ENCODE data around the gene IGSF3.

The IGSF3 gene

DNA sequence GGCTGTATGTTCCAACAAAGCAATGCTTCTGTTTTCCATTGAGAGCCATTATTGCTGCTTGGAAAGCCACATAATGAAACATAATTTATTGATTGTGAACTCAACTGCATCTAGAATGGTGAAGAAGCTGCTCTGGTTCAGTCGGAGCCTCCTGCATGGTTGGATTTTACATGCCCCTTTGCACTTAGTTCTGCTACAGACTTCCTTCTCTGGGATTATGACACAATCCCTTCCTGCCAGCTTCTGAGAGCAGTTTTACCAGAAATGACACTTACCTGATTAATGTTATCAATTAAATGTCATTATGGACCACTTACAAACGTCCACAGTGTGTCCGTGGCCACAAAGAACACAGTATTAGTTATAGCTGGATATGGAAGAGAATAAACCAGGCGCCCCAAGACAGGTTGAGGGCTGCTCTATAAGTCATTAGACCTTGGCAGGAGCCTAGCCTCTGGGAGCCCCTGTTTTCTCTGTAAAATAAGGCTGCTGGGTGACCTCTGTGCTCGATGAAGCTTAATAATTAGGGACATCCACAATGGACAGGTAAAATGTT lies 89.7 kb downstream of the IGSF3 start:
- DNase-seq (ENCODE audit: low read depth in 1 of 2, low spot score in 1 of 2): no peak
- H3K4me3 ChIP-seq (replicated peaks; ENCODE audit: insufficient read depth, low read length): no peak overlapping the region
- H3K27me3 ChIP-seq (ENCODE audit: insufficient read depth, poor library complexity, severe bottlenecking): no peaks in the 10 kb centered on the region
- TF ChIP-seq, protein P1, sequence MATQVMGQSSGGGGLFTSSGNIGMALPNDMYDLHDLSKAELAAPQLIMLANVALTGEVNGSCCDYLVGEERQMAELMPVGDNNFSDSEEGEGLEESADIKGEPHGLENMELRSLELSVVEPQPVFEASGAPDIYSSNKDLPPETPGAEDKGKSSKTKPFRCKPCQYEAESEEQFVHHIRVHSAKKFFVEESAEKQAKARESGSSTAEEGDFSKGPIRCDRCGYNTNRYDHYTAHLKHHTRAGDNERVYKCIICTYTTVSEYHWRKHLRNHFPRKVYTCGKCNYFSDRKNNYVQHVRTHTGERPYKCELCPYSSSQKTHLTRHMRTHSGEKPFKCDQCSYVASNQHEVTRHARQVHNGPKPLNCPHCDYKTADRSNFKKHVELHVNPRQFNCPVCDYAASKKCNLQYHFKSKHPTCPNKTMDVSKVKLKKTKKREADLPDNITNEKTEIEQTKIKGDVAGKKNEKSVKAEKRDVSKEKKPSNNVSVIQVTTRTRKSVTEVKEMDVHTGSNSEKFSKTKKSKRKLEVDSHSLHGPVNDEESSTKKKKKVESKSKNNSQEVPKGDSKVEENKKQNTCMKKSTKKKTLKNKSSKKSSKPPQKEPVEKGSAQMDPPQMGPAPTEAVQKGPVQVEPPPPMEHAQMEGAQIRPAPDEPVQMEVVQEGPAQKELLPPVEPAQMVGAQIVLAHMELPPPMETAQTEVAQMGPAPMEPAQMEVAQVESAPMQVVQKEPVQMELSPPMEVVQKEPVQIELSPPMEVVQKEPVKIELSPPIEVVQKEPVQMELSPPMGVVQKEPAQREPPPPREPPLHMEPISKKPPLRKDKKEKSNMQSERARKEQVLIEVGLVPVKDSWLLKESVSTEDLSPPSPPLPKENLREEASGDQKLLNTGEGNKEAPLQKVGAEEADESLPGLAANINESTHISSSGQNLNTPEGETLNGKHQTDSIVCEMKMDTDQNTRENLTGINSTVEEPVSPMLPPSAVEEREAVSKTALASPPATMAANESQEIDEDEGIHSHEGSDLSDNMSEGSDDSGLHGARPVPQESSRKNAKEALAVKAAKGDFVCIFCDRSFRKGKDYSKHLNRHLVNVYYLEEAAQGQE (IDR thresholded peaks at IDR 0.05; ENCODE audit: insufficient replicate concordance, low read depth): no peak
- TF ChIP-seq SPI1 (IDR thresholded peaks at IDR 0.05; ENCODE audit: borderline replicate concordance, low read depth): 0 out of 2 replicates have a peak, but pooled peaks have one; percentile 17
- TF ChIP-seq GABPA (IDR thresholded peaks at IDR 0.05; ENCODE audit: low read depth): no peak
- no peak overlapping the region for H3K27ac ChIP-seq (replicated peaks)

DNA sequence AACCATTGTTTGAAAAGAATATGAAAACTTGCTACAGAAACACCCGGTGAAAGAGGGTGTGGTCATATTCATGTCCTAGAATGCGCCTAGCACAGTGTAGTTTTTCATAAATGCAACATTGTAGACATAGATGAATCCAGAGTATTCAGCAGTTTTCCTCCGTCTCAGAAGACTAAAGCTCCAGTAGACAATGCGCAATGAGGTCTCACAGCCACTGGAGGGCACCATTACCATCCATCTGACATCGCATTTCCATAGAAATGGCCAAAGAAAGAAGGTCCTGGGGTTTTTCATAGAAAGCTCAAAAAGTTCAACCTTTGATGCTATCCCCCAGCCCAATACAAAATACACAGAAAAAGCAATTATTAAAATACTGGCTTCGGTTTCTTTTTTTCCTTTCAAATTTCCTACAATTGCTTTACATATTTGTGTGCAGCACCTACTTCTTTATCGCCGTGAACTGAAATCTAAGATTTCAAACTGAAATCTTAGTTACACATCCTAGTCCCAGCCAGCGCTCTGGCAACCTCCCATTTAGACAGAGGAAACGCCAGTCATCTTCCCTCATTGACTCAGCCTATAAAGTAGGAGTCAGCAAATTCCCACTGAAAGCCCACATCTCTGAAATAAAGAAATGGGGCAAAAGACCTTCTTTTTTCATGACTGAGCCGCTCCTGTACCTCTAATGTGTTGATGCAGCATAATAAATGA lies 92.8 kb downstream of the IGSF3 start:
- DNase-seq (ENCODE audit: low read depth in 1 of 2, low spot score in 1 of 2): peak in 1 of 2 experiments; percentile 61
- H3K27me3 ChIP-seq (ENCODE audit: insufficient read depth, poor library complexity, severe bottlenecking): no peaks in the 10 kb centered on the region
- TF ChIP-seq, protein P2, sequence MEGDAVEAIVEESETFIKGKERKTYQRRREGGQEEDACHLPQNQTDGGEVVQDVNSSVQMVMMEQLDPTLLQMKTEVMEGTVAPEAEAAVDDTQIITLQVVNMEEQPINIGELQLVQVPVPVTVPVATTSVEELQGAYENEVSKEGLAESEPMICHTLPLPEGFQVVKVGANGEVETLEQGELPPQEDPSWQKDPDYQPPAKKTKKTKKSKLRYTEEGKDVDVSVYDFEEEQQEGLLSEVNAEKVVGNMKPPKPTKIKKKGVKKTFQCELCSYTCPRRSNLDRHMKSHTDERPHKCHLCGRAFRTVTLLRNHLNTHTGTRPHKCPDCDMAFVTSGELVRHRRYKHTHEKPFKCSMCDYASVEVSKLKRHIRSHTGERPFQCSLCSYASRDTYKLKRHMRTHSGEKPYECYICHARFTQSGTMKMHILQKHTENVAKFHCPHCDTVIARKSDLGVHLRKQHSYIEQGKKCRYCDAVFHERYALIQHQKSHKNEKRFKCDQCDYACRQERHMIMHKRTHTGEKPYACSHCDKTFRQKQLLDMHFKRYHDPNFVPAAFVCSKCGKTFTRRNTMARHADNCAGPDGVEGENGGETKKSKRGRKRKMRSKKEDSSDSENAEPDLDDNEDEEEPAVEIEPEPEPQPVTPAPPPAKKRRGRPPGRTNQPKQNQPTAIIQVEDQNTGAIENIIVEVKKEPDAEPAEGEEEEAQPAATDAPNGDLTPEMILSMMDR (IDR thresholded peaks at IDR 0.05; ENCODE audit: insufficient read depth, low read length): peak; percentile 78
- TF ChIP-seq POLR2AphosphoS5 (IDR thresholded peaks at IDR 0.05; ENCODE audit: low read depth): no peak
- no peak overlapping the region for H3K27ac ChIP-seq (replicated peaks)
- no peak overlapping the region for H3K4me3 ChIP-seq (replicated peaks; ENCODE audit: insufficient read depth, low read length)

DNA sequence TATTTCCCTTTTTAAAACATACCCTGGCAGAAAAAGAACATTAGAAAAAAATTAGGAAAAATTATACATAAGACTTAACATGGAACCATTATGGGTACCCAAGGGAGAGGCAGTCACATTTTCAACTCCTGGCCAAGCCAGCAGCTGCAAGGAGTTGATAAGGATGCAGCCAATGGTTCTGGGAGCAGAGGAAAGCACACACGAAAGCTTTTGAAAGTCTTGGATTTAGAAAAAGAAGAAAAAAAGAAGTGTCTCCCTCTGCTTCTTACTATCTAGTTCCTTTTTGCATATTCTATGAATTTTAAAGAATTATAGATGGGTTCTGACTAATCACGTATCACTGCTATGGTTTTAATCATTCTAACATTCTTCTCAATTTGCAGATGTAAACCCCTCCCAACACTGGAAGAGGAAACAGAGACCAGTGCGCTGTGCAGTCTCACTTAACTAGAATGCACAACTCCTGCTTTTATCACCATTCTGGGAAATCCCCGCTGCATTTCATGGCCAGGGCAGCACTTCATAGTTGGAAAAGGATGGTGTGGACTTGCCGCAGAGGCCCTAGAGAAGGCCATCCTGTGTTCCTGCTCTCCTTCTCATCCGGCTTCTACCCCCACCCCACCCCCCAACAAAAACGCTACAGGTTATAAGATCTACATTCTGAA lies 94.0 kb downstream of the IGSF3 start:
- no peak for DNase-seq (ENCODE audit: low read depth in 1 of 2, low spot score in 1 of 2)
- TF ChIP-seq, protein P1 (IDR thresholded peaks at IDR 0.05; ENCODE audit: insufficient replicate concordance, low read depth): no peak
- TF ChIP-seq SPI1 (IDR thresholded peaks at IDR 0.05; ENCODE audit: borderline replicate concordance, low read depth) (no peak), POLR2AphosphoS5 (IDR thresholded peaks at IDR 0.05; ENCODE audit: low read depth) (no peak)
- H3K27ac ChIP-seq (replicated peaks): no peak overlapping the region

DNA sequence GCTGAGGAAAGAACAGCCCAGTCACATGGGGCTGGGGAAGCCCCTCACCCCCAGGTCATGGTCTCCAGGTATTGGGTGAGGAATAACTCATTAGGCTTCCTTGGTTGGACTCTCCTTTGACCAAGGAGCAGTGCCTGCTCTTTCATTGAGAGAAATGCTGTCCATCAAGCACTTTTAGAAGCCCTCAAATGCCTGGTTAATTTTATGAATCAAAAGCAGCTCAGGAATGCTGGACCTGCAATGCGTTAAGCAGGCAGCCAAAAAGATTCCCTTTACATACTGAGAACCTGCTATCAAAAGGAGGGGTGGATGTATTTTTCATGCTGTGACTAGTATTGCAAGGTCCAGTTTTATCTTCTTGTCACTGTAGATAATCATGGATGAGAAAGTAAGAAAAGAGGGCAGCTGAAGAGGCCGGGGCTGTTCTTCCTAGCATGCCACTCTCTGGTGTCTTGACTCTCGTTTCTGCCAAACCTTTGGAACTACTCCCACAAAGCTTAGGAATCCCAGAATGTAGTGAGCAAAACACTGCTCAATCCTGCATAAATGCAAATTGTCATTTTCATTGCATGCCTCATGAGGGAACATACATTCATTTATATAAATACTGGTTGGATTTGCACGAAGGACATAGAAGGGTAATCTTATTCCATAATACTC lies 94.6 kb downstream of the IGSF3 start:
- H3K27ac ChIP-seq (replicated peaks): no peak overlapping the region
- no peak overlapping the region for H3K4me3 ChIP-seq (replicated peaks; ENCODE audit: insufficient read depth, low read length)
- no peak for DNase-seq (ENCODE audit: low read depth in 1 of 2, low spot score in 1 of 2)
- TF ChIP-seq SPI1 (IDR thresholded peaks at IDR 0.05; ENCODE audit: borderline replicate concordance, low read depth) (no peak), GABPA (IDR thresholded peaks at IDR 0.05; ENCODE audit: low read depth) (no peak), POLR2AphosphoS5 (IDR thresholded peaks at IDR 0.05; ENCODE audit: low read depth) (no peak)
- TF ChIP-seq, protein P1 (IDR thresholded peaks at IDR 0.05; ENCODE audit: insufficient replicate concordance, low read depth): no peak
- TF ChIP-seq, protein P2 (IDR thresholded peaks at IDR 0.05; ENCODE audit: insufficient read depth, low read length): no peak
- no peaks in the 10 kb centered on the region for H3K27me3 ChIP-seq (ENCODE audit: insufficient read depth, poor library complexity, severe bottlenecking)

More for the DNA sequence above, 94.0 kb downstream of the IGSF3 start:
- no peak overlapping the region for H3K4me3 ChIP-seq (replicated peaks; ENCODE audit: insufficient read depth, low read length)
- H3K27me3 ChIP-seq (ENCODE audit: insufficient read depth, poor library complexity, severe bottlenecking): no peaks in the 10 kb centered on the region
